Sigmoid colon (tissue), 4 donors: ENCODE results near the gene MSH4.

ENCODE experiments used
- CTCF ChIP-seq, 4 experiments: fragments of 450-650 bp in 3 of 4; fragments of 200-600 bp in 1 of 4; IDR thresholded peaks; one replicate each; pipeline ENCODE4 v1.5.1; 2016 to 2019; ENCODE audit warnings: antibody characterized with exemption in 4 of 4, mild to moderate bottlenecking in 3 of 4, moderate library complexity in 2 of 4
- EP300 ChIP-seq, 4 donors: sonication (generic); formaldehyde crosslinking; IDR thresholded peaks; one replicate each; pipeline ENCODE4 v1.6.1; 2017; ENCODE audit warnings: antibody characterized with exemption in 4 of 4
- POLR2A ChIP-seq, 2 donors: fragments of 450-650 bp; IDR thresholded peaks; one replicate each; pipeline ENCODE4 v1.6.1; 2016; ENCODE audit warnings: antibody characterized with exemption in 2 of 2, mild to moderate bottlenecking in 2 of 2, moderate library complexity in 2 of 2
- POLR2AphosphoS5 ChIP-seq, 4 donors: sonication (generic); formaldehyde crosslinking; IDR thresholded peaks; one replicate each; pipeline ENCODE4 v1.6.1; 2017; ENCODE audit warnings: antibody characterized with exemption in 4 of 4

DNA sequence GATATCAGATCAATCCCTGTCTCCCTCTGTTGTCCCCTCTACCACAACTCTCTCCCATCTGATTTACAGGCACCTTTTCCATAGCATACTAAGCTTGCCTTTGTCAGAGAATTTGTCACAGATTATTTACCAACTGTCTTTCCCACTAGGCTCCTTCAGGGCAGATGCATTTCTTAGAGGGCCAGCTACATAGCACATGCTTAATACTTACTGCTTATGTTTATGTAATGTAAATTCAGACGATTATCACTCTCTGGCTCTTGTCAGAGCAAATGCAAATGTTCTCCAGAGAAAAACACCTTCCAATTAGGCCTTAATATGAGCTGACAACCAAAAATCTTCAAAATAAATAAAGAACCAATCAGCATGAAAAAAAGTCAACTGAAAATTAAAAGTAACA, 25.9 kb upstream of the MSH4 start:
- TF ChIP-seq EP300 (IDR thresholded peaks at IDR 0.05) = no peak
- no peak for TF ChIP-seq CTCF (IDR thresholded peaks at IDR 0.05)
- TF ChIP-seq POLR2A (IDR thresholded peaks at IDR 0.05) = no peak
- TF ChIP-seq POLR2AphosphoS5 (IDR thresholded peaks at IDR 0.05) = no peak
